GM19351 (cell line): Measurements from ENCODE around the gene STX7.
A peak's percentile ranks its signal among the peaks of the same experiment; 100 is the strongest.
"Not testable (repeated sequence)": the region's sequence is repeated elsewhere in the genome, so short reads cannot be mapped to it uniquely, and the experiment has no call there.

ENCODE experiments used
- ATAC-seq: cut with Tn5 transposase; IDR thresholded peaks from one replicate; pipeline ENCODE4 v1.9.1; 2021; ENCODE audit warnings: mild to moderate bottlenecking, moderate library complexity; ENCODE audit not compliant: unreplicated experiment

Gene STX7, protein sequence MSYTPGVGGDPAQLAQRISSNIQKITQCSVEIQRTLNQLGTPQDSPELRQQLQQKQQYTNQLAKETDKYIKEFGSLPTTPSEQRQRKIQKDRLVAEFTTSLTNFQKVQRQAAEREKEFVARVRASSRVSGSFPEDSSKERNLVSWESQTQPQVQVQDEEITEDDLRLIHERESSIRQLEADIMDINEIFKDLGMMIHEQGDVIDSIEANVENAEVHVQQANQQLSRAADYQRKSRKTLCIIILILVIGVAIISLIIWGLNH

GRCh38 chr6:132512638-132513632 lies at the start of gene STX7:
Gene STX7, minus strand, starts transcription at chr6:132513116. Its CDS starts 9,586 bp downstream, at chr6:132503530.
- ATAC-seq, result peak; percentile 86

DNA sequence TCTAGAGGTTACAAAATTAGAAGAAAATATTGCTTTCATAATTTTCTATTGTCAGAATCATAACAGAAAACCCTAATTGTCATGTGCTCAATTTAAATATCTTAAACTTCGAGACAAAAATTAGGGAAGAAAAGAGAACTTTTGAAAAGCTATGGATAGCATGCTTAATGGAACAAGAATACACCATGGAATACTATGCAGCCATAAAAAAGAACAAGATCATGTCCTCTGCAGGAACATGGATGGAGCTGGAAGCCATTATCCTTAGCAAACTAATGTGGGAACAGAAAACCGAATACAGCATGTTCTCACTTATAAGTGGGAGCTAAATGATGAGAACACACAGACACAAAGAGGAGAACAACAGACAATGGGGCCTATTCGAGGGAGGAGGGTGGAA lies 47.2 kb upstream of the STX7 start:
- ATAC-seq, result not testable (repeated sequence)

DNA sequence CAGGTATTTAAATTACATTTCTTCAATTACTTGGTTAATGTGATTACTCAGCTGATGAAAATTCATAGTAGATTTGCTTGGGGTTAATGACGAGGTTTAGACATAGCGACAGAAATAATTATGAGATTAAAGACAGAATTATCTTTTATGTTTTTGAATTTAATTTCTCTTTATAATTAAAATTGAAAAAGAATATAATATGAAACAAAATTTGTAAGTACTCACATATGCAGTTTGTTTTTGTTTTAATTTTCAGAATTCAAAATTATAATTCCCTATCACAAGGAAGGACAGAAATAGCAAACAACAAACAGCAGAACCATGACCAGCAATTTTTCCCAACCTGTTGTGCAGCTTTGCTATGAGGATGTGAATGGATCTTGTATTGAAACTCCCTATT lies 39.5 kb upstream of the STX7 start, which contains the start of gene TAAR8:
TAAR8 (plus strand) TSS at position 301 of the 400 bp plus-strand sequence; CDS start at position 322, 21 bp downstream.
- no peak for ATAC-seq

DNA sequence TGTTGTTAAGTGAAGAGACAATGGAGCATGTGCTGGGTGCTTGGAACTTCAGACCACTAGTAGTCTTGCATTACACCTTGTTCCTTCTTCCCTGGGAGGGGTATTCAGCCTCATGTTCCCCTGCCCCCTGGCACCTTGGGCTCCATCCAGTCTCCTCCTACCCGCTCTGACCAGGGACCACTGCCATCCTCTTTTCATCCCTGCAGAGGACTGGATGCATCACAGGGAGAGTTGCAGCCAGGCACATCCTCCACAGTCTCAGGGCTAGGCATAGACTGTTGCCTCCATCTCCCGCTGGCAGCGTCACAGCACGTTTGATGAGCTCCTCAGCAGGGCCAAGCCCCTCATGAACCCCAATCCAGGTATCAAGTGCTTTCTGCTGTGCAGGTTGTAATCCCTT lies 38.3 kb upstream of the STX7 start:
- ATAC-seq, result no peak

- no peak for ATAC-seq
Observed at GRCh38 chr6:132548746-132549463, 36.0 kb upstream of the STX7 start.

DNA sequence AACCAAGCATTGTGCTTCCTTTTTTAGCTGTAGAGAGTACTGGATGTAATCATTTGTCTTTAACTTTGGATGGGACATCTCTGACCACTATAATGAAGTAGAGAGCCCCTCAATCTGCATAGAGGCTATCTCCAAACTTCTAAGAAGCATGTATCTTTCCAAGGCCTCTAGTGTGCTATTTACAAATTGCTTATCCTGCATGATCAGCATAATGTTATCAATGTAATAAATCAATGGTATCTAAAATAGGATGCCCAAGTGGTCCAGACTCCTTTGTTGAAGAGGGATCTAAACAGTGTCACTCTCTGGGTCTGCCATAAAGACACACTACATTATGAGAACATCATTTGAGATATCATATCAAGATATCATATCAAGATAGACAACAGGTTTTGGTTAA lies 31.9 kb upstream of the STX7 start:
- ATAC-seq, result no peak

GRCh38 chr6:132537977-132538376 lies 25.1 kb upstream of the STX7 start, which contains the start of gene TAAR9:
Gene TAAR9, plus strand, starts transcription at chr6:132538277. Its CDS starts 13 bp downstream, at chr6:132538290.
- no peak for ATAC-seq

DNA sequence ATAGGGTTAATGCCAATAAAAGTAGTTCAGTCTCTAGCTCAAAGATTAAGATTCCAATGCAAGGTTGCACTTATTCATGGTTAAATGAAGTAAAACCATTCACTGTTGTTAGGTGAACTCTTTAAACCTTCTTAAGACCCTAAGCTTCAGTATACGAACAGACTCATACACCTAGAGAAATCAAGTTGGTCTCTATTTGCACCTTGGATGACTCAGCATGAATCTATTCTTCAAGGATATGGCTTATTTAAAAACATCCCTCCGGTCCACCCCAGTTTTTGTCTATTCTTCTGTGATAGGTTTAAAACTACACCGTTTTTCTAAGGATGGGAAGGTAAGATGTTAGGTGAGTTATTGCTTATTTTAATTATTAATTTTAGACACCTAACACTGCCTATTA lies 24.2 kb upstream of the STX7 start:
- no peak for ATAC-seq

DNA sequence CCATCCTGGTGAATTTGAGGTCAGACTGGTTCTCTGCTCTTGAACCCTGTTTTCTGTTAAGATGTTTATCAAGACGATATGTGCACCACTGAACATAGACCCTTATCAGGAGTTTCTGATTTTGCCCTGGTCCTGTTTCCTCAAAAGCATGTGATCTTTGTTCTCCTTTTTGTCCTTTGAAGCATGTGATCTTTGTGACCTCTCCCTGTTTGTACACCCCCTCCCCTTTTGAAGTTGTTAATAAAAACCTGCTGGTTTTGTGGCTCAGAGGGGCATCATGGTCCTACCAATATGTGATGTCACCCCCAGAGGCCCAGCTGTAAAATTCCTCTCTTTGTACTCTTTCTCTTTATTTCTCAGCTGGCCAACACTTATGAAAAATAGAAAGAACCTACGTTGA lies 21.6 kb upstream of the STX7 start:
- ATAC-seq, result not testable (repeated sequence)

- peak; percentile 95 for ATAC-seq
Observed at GRCh38 chr6:132530293-132530974, 17.5 kb upstream of the STX7 start.

DNA sequence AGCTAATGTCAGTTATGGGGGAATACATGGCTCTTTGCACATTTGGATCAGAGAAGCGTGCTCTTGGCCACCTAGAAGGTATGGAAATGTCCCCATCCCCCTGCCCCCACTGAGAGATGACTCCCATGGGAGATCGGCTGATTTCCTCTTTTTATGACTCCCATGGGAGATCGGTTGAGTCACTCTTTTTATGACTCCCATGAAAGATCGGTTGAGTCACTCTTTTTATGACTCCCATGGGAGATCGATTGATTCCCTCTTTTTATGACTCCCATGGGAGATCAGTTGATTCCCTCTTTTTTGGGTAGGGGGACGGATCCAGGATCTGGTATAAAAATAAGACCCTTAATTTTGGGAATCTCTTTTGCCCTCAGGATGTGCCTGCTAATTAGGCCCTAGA lies 14.9 kb upstream of the STX7 start:
- no peak for ATAC-seq

- no peak for ATAC-seq
Observed at GRCh38 chr6:132526461-132526860, 13.5 kb upstream of the STX7 start.

DNA sequence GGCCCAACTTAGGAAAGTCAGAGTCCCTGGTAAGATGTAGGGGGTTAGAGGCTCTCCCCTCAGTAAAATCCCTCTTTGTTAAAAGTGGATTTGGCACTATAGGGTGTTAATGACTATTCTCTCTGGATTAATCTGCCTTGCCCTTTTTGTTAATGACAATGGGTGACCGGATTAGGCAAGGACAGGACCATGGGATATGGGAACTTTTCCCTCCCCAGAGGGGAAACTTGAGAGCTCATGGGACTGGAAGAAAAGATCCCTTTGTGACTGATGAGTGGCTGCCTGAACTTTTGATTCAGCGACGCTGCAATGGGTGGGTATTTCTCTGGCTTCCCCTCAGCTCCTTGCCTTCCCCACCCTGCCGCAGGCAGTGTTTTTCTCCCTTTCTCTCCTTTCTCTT lies 12.9 kb upstream of the STX7 start:
- ATAC-seq, result no peak

- ATAC-seq, result no peak
Observed at GRCh38 chr6:132524646-132525045, 11.7 kb upstream of the STX7 start.

GRCh38 chr6:132520953-132521352 lies 8.0 kb upstream of the STX7 start:
- ATAC-seq, result no peak

DNA sequence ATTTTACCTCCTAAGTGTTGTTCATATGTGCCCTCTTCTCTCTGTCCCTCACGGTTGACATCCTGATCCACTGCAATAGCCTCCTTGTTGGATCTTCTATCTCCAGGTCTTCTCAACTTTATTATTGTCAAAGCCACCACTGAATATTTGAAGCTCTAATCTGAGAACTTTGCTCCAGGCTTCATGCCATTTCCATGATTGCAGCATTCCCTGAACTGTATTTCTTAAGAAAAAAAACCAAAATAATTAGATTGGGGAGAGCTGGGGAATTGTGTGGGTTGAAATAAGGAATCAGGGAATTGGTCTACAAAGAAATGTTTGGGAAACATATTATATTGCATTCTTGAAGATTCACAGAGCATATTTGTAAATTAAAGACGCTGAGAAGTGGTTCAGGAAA lies 2.5 kb upstream of the STX7 start:
- no peak for ATAC-seq

GRCh38 chr6:132513831-132514545 lies 1.1 kb upstream of the STX7 start:
- no peak for ATAC-seq

- no peak for ATAC-seq
Observed at GRCh38 chr6:132512342-132512637, 626 bp downstream of the STX7 start.

DNA sequence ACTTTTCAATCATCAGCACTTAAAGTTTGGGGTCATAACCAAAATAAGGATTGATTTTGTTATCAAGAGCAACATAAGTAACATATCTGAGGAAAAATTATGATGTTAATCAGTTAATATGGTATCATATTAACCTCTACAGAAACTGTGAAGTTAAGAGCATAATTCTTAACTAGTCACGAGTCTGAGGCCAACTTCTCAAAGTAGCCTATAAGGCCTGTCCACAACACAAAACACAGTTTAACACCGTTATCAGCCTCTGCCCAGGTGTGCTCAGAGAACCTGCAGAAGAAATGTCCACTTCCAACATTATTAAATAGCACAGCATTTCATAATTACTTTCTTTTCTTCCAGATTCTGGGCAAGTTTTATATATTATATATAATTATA lies 1.1 kb downstream of the STX7 start:
- ATAC-seq, result no peak

GRCh38 chr6:132511210-132511830 lies 1.6 kb downstream of the STX7 start:
- ATAC-seq, result no peak
